IMR-90 (cell line): Measurements from ENCODE around the gene IGF1R.

Experiments used
- CEBPB ChIP-seq: IDR thresholded peaks from 2 replicates; pipeline ENCODE4 v1.6.1; 2012; ENCODE audit warnings: low read depth, low read length, improper control_type of control experiment
- CTCF ChIP-seq: conservative IDR thresholded peaks from 2 replicates; pipeline ENCODE4 v1.5.1; 2012; ENCODE audit warnings: mild to moderate bottlenecking, low read depth, low read length, improper control_type of control experiment
- POLR2A ChIP-seq: IDR thresholded peaks from 2 replicates; pipeline ENCODE4 v1.6.1; 2012; ENCODE audit warnings: mild to moderate bottlenecking, low read depth, low read length

DNA sequence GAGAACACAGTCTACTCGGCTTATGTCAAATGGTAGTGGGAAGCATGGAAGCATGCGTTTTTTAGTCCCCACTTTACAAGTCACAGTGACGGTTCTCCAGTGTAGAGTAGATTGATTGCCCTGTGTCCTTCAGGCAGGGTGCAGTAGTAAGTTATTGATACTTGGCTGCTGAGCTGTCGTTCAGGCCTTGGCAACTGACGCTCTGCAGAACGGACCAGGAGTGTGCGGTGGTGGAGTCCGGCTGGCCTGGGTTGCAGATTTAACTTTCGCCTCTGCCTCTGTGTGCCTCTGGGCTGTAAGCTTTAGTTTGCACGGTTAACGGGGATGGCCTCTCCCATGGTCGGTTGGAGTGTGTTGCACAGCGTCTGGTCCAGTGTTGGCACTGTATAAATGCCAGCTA, 58.6 kb downstream of the IGF1R start:
- TF ChIP-seq CTCF = no peak
- TF ChIP-seq CEBPB = no peak
- TF ChIP-seq POLR2A = no peak
